Hepatocyte (in vitro differentiated cells): ENCODE results near the gene DNMT3B. TPM values are rescaled to one million over a fixed set of nuclear protein-coding genes. Genes with fewer than 3 reads are reported as not detected.

ENCODE experiments used
- DNase-seq: peaks from one replicate; pipeline ENCODE4 v3.0.0-alpha.2; 2016; ENCODE audit warnings: low spot score
- H2AFZ ChIP-seq: fragments of 200-600 bp; sonication (generic); 2 replicates; pipeline ENCODE4 v1.6.0; 2016; ENCODE audit warnings: antibody characterized with exemption, mild to moderate bottlenecking
- H3K27ac ChIP-seq: fragments of 200-600 bp; sonication (generic); 2 replicates; pipeline ENCODE4 v1.5.1; 2016; ENCODE audit warnings: mild to moderate bottlenecking
- H3K27me3 ChIP-seq: fragments of 200-600 bp; sonication (generic); 2 replicates; pipeline ENCODE4 v1.6.1; 2016
- H3K36me3 ChIP-seq: fragments of 200-600 bp; sonication (generic); replicated peaks from 2 replicates; pipeline ENCODE4 v1.5.1; 2016; ENCODE audit warnings: low read depth; ENCODE audit not compliant: insufficient read depth
- H3K4me1 ChIP-seq: fragments of 200-600 bp; sonication (generic); 2 replicates; pipeline ENCODE4 v1.5.1; 2016; ENCODE audit warnings: mild to moderate bottlenecking, moderate library complexity; ENCODE audit not compliant: insufficient read depth
- H3K4me2 ChIP-seq: fragments of 200-600 bp; sonication (generic); 2 replicates; pipeline ENCODE4 v1.6.0; 2016
- H3K4me3 ChIP-seq: fragments of 200-600 bp; sonication (generic); 2 replicates; pipeline ENCODE4 v1.5.1; 2016; ENCODE audit warnings: mild to moderate bottlenecking
- H3K79me2 ChIP-seq: fragments of 200-600 bp; sonication (generic); 2 replicates; pipeline ENCODE4 v1.6.0; 2017; ENCODE audit warnings: mild to moderate bottlenecking
- H3K9me2 ChIP-seq: fragments of 200-600 bp; sonication (generic); replicated peaks from 2 replicates; pipeline ENCODE4 v1.6.0; 2017; ENCODE audit warnings: mild to moderate bottlenecking; ENCODE audit not compliant: insufficient read depth
- H3K9me3 ChIP-seq: fragments of 200-600 bp; sonication (generic); 2 replicates; pipeline ENCODE4 v1.5.1; 2016; ENCODE audit warnings: low read depth, mild to moderate bottlenecking
- H4K20me1 ChIP-seq: fragments of 200-600 bp; sonication (generic); 2 replicates; pipeline ENCODE4 v1.6.0; 2016; ENCODE audit warnings: mild to moderate bottlenecking; ENCODE audit not compliant: insufficient read depth, poor library complexity, severe bottlenecking
- EZH2 ChIP-seq: fragments of 200-600 bp; sonication (generic); IDR thresholded peaks from 2 replicates; pipeline ENCODE4 v1.6.1; 2016; ENCODE audit warnings: antibody characterized with exemption, mild to moderate bottlenecking, borderline replicate concordance
- EZH2phosphoT487 ChIP-seq: fragments of 200-600 bp; sonication (generic); IDR thresholded peaks from one replicate; pipeline ENCODE4 v1.6.1; 2018; ENCODE audit warnings: antibody characterized with exemption, mild to moderate bottlenecking, low read depth, moderate library complexity; ENCODE audit not compliant: unreplicated experiment, severe bottlenecking
- WGBS: methylation state at CpG from one replicate; pipeline ENCODE4 v1.1.6; 2016; ENCODE audit warnings: low lambda C conversion rate; ENCODE audit errors: missing lambda C conversion rate; 5-methylcytosine and 5-hydroxymethylcytosine counted together
- polyA plus RNA-seq: library from polyadenylated mRNA; unstranded; fragments of >200 nt; fragmentation: Nextera tagmentation; extraction: Ambion mirVana; gene quantifications from 2 replicates; pipeline ENCODE4 v1.2.1, GENCODE V29; 2016
- total RNA-seq: library from RNA; depleted of rRNA; stranded (reverse); fragments of >200 nt; gene quantifications from 2 replicates; pipeline ENCODE4 v1.2.3, GENCODE V29; 2014
- TF ChIP-seq, protein P1 (sequence below): fragments of 200-600 bp; sonication (generic); IDR thresholded peaks from 2 replicates; pipeline ENCODE4 v1.5.1; 2016; ENCODE audit warnings: antibody characterized with exemption, mild to moderate bottlenecking; ENCODE audit not compliant: poor library complexity

DNMT3B gene
- total and polyA plus RNA-seq, 2 experiments from 2014 or later, result 4.3 to 5.2 TPM

DNA sequence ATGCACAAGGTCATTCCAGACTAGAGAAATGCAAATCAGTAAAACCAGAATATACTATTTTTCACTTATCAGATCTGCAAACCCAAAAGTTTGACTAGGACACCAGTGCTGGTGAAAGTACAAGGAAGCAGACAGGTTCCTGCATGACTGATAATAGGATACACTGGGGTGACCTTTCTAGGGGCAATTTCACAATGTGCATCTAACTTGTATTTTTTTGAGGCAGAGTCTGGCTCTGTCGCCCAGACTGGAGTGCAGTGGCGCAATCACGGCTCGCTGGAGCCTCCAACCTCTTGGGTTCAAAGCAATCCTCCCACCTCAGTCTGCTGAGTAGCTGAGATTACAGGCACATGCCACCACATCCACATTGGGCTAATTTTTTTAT lies 30.3 kb upstream of the DNMT3B start:
- no peaks in the 10 kb centered on the region for H3K9me2 ChIP-seq
- no peak for TF ChIP-seq EZH2phosphoT487
- TF ChIP-seq EZH2, result no peak
- TF ChIP-seq, protein P1, sequence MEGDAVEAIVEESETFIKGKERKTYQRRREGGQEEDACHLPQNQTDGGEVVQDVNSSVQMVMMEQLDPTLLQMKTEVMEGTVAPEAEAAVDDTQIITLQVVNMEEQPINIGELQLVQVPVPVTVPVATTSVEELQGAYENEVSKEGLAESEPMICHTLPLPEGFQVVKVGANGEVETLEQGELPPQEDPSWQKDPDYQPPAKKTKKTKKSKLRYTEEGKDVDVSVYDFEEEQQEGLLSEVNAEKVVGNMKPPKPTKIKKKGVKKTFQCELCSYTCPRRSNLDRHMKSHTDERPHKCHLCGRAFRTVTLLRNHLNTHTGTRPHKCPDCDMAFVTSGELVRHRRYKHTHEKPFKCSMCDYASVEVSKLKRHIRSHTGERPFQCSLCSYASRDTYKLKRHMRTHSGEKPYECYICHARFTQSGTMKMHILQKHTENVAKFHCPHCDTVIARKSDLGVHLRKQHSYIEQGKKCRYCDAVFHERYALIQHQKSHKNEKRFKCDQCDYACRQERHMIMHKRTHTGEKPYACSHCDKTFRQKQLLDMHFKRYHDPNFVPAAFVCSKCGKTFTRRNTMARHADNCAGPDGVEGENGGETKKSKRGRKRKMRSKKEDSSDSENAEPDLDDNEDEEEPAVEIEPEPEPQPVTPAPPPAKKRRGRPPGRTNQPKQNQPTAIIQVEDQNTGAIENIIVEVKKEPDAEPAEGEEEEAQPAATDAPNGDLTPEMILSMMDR, result no peak
- no peaks in the 10 kb centered on the region for H3K36me3 ChIP-seq
- peaks cover 43% of the 10 kb centered on the region for H3K79me2 ChIP-seq
- H3K27me3 ChIP-seq, result no peaks in the 10 kb centered on the region
- H3K4me2 ChIP-seq, result peak overlapping the region; percentile 28
- H3K4me3 ChIP-seq, result no peak overlapping the region
- H3K9me3 ChIP-seq, result no peaks in the 10 kb centered on the region
- peaks cover 20% of the 10 kb centered on the region for H3K4me1 ChIP-seq
- 41% methylated on average over 4 of the region's 4 CpGs for WGBS
- no peaks in the 10 kb centered on the region for H4K20me1 ChIP-seq
- DNase-seq, result peak; percentile 73
- no peak overlapping the region for H2AFZ ChIP-seq
- H3K27ac ChIP-seq, result peak overlapping the region; percentile 89

DNA sequence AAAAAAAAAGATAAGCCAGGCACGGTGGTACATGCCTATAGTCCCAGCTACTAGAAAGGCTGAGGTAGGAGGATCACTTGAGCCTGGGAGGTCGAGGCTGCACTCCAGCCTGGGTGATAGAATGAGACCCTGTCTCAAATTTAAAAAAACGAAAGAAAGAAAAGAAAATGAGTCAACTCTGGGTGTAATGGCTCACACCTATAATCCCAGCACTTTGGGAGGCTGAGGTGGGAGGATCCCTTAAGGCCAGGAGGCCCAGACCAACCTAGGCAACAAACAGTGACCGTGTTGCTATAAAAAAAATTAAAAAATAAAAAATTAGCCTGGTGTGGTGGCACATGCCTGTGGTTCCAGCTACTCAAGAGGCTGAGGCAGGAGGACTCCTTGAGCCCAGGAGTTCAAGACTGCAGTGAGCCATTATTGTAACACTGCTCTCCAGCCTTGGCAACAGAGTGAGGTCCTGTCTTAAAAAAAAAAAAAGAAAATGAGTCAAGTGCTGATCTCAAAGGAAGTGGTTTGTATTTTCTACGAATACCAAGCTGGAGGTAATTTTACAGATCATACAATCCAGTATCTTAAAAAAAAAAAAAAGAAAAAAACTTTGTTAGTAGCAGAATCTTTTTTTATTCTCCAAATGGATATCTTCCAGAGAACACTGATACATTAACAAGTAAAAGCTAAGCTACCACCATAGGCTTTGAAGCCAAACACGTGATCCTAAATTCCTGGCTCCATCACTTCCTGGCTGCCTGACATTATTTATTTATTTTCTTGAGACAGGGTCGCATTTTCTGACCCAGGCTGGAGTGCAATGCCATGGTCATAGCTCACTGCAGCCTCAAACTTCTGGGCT lies 24.6 kb upstream of the DNMT3B start:
- H3K4me3 ChIP-seq, result no peak overlapping the region
- H3K9me2 ChIP-seq, result no peaks in the 10 kb centered on the region
- no peaks in the 10 kb centered on the region for H4K20me1 ChIP-seq
- H2AFZ ChIP-seq, result no peak overlapping the region
- H3K9me3 ChIP-seq, result no peaks in the 10 kb centered on the region
- no peak overlapping the region for H3K4me2 ChIP-seq
- peaks cover 48% of the 10 kb centered on the region for H3K79me2 ChIP-seq
- no peaks in the 10 kb centered on the region for H3K27me3 ChIP-seq
- no peak for DNase-seq
- H3K4me1 ChIP-seq, result peaks cover 7% of the 10 kb centered on the region
- H3K36me3 ChIP-seq, result no peaks in the 10 kb centered on the region
- WGBS, result 75% methylated on average over 7 of the region's 7 CpGs
- H3K27ac ChIP-seq, result no peak overlapping the region
- TF ChIP-seq, protein P1, result no peak
- TF ChIP-seq EZH2, result no peak
- no peak for TF ChIP-seq EZH2phosphoT487

DNA sequence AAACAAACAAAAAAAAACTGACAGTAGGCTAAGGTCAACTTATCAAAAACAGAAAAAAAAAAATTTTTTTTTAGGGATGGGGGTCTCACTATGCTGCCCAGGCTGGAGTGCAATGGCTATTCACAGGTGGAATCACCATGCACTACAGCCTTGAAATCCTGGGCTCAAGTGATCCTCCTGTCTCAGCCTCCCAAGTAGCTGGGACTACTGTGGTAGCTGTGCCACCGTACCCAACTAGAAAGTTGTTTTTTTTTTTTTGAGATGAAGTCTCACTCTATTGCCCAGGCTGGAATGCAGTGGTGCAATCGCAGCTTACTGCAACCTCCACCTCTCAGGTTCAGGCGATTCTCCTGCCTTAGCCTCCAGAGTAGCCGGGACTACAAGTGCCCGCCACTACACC lies 21.0 kb upstream of the DNMT3B start:
- peaks cover 12% of the 10 kb centered on the region for H3K4me1 ChIP-seq
- H3K9me3 ChIP-seq, result no peaks in the 10 kb centered on the region
- no peak overlapping the region for H3K4me2 ChIP-seq
- TF ChIP-seq, protein P1, result no peak
- no peak for TF ChIP-seq EZH2
- H3K79me2 ChIP-seq, result peaks cover 53% of the 10 kb centered on the region
- H3K9me2 ChIP-seq, result no peaks in the 10 kb centered on the region
- H4K20me1 ChIP-seq, result no peaks in the 10 kb centered on the region
- H3K4me3 ChIP-seq, result no peak overlapping the region
- H3K27me3 ChIP-seq, result no peaks in the 10 kb centered on the region
- no peak overlapping the region for H3K27ac ChIP-seq
- DNase-seq, result no peak
- 95% methylated on average over 5 of the region's 5 CpGs for WGBS
- H2AFZ ChIP-seq, result no peak overlapping the region
- no peaks in the 10 kb centered on the region for H3K36me3 ChIP-seq
